HepG2 (cell line): ENCODE measurements around the gene MARCHF2. TPM values are rescaled to one million over a fixed set of nuclear protein-coding genes. Genes with fewer than 3 reads are reported as not detected.
"Not testable (repeated sequence)": the region's sequence is repeated elsewhere in the genome, so short reads cannot be mapped to it uniquely, and the experiment has no call there.

Experiments
- ATAC-seq: fragments of 200-7000 bp; cut with Tn5 transposase; 3 replicates; pipeline ENCODE4 v1.9.1; 2020; ENCODE audit warnings: mild to moderate bottlenecking, moderate library complexity
- BruUV-seq: library from RNA; stranded (reverse); fragments of 400-500 nt; replicated peaks from 2 replicates; lab custom pipeline; 2021; lab: Mats Ljungman, UMichigan
- CTCF ChIA-PET: fragments of 300-600 bp; formaldehyde crosslinking; extraction: SDS; loops from one replicate; lab custom pipeline; 2021; ENCODE audit warnings: low total read pairs, inconsistent platforms, low intra/inter-chr PET ratio; lab: Yijun Ruan, JAX
- POLR2A ChIA-PET: fragments of 350-600 bp; sonication (Branson Sonifier 250); formaldehyde crosslinking; loops from one replicate; lab custom pipeline; 2020; ENCODE audit warnings: antibody characterized with exemption, inconsistent platforms; lab: Yijun Ruan, JAX
- DNase-seq: peaks from one replicate; pipeline ENCODE4 v3.0.0-alpha.2; 2015; ENCODE audit warnings: low spot score
- FAIRE-seq: peaks from 3 replicates; lab custom pipeline; 2011; peaks lifted over from hg19 to GRCh38; lab: Jason Lieb, UNC
- H2AFZ ChIP-seq: one replicate; pipeline ENCODE4 v1.6.1; 2011; ENCODE audit warnings: low read length, inconsistent platforms
- H3K27ac ChIP-seq: fragments of 300-600 bp; 3 replicates; pipeline ENCODE4 v1.8.0; 2011; ENCODE audit warnings: mixed run types, mild to moderate bottlenecking, mixed read lengths, low read length, inconsistent platforms; ENCODE audit not compliant: insufficient read depth; ENCODE audit errors: extremely low read length
- H3K27me3 ChIP-seq, 2 experiments: fragments of 200-600 bp in 1 of 2; 2 replicates in 1 of 2; 3 replicates in 1 of 2; pipeline versions ENCODE4 v1.6.0 to v1.8.0; 2011; ENCODE audit warnings: low read length in 2 of 2, mild to moderate bottlenecking in 2 of 2, moderate library complexity in 2 of 2, inconsistent platforms in 1 of 2; ENCODE audit not compliant: insufficient read depth in 2 of 2, control insufficient read depth in 1 of 2
- H3K36me3 ChIP-seq, 2 experiments: fragments of 200-600 bp in 1 of 2; replicated peaks in 1 of 2; 2 replicates in 1 of 2; 3 replicates in 1 of 2; pipeline versions ENCODE4 v1.5.1 to v1.8.0; 2011; ENCODE audit warnings: low read length in 2 of 2, inconsistent platforms in 1 of 2; ENCODE audit not compliant: insufficient read depth in 2 of 2, control insufficient read depth in 1 of 2
- H3K4me1 ChIP-seq: 2 replicates; pipeline ENCODE4 v1.5.1; 2012; ENCODE audit warnings: low read length, inconsistent platforms; ENCODE audit not compliant: insufficient read depth
- H3K4me2 ChIP-seq: 2 replicates; pipeline ENCODE4 v1.6.0; 2011; ENCODE audit warnings: low read depth, low read length, inconsistent platforms
- H3K4me3 ChIP-seq, 3 experiments: fragments of 200-600 bp in 1 of 3; sonication (generic), shearing (Covaris generic) in 1 of 3; replicated peaks in 1 of 3; 2 replicates each; pipeline ENCODE4 v1.5.1; 2011 to 2016; ENCODE audit warnings: low read length in 3 of 3, inconsistent platforms in 2 of 3, low read depth in 2 of 3, mild to moderate bottlenecking in 2 of 3, control low read depth in 1 of 3, mixed read lengths in 1 of 3; ENCODE audit not compliant: insufficient read depth in 1 of 3
- H3K79me2 ChIP-seq: one replicate; pipeline ENCODE4 v1.6.1; 2011; ENCODE audit warnings: low read length, inconsistent platforms; ENCODE audit not compliant: insufficient read depth
- H3K9ac ChIP-seq: 2 replicates; pipeline ENCODE4 v1.6.0; 2011; ENCODE audit warnings: mild to moderate bottlenecking, low read depth, low read length, inconsistent platforms; ENCODE audit not compliant: insufficient read depth
- H3K9me3 ChIP-seq: 2 replicates; pipeline ENCODE4 v1.5.1; 2012; ENCODE audit warnings: mild to moderate bottlenecking, low read length
- H4K20me1 ChIP-seq: 2 replicates; pipeline ENCODE4 v1.6.0; 2011; ENCODE audit warnings: inconsistent platforms, mild to moderate bottlenecking, low read length, moderate library complexity; ENCODE audit not compliant: insufficient read depth
- ARID2 ChIP-seq: sonication (generic); formaldehyde crosslinking; IDR thresholded peaks from 2 replicates; pipeline ENCODE4 v1.8.1; 2022; ENCODE audit warnings: mild to moderate bottlenecking, missing genetic modification reagents, borderline replicate concordance
- ESRRA ChIP-seq: sonication (generic); formaldehyde crosslinking; IDR thresholded peaks from 2 replicates; pipeline ENCODE4 v1.5.1; 2020; ENCODE audit warnings: mild to moderate bottlenecking, low read depth, missing genetic modification reagents
- HHEX ChIP-seq: IDR thresholded peaks from 2 replicates; pipeline ENCODE4 v1.6.1; 2016; ENCODE audit warnings: control low read depth
- KLF12 ChIP-seq: sonication (generic); formaldehyde crosslinking; IDR thresholded peaks from 2 replicates; pipeline ENCODE4 v1.4.0; 2020; ENCODE audit warnings: missing genetic modification reagents, borderline replicate concordance
- NFYB ChIP-seq: sonication (generic); formaldehyde crosslinking; IDR thresholded peaks from 2 replicates; pipeline ENCODE4 v1.4.0; 2020; ENCODE audit warnings: missing genetic modification reagents
- ZMYM4 ChIP-seq: sonication (generic); formaldehyde crosslinking; IDR thresholded peaks from 2 replicates; pipeline ENCODE4 v1.8.1; 2023; ENCODE audit warnings: mild to moderate bottlenecking, missing genetic modification reagents
- ZNF569 ChIP-seq: sonication (generic); formaldehyde crosslinking; IDR thresholded peaks from 2 replicates; pipeline ENCODE4 v1.5.0; 2020; ENCODE audit warnings: mild to moderate bottlenecking, missing genetic modification reagents, moderate library complexity, borderline replicate concordance
- WGBS: methylation state at CpG from one replicate; pipeline ENCODE4 v1.1.6; 2017; ENCODE audit warnings: low lambda C conversion rate; 5-methylcytosine and 5-hydroxymethylcytosine counted together
- in situ Hi-C: cut with HindIII; loops from 2 replicates; pipeline ENCODE4 v1.10.0; 2017; ENCODE audit warnings: low pct_unique_long_range_greater_than_20kb; ENCODE audit not compliant: extremely low pct_ligation_motif_present
- intact Hi-C: fragments of 100-400 bp; cut with micrococcal nuclease; formaldehyde crosslinking; loops from one replicate; pipeline ENCODE4 v1.10.0; 2022; ENCODE audit not compliant: unreplicated experiment
- polyA plus RNA-seq, 8 experiments: library from polyadenylated mRNA; depleted of rRNA in 3 of 8; stranded (reverse) in 7 of 8; unstranded in 1 of 8; fragments of >200 nt; fragmentation: Illumina TruSeq in 4 of 8; extraction: Trizol in 4 of 8; gene quantifications; 2 replicates each; pipeline versions ENCODE4 v1.2.1 to v1.2.3, GENCODE V29; 2011 to 2016; ENCODE audit warnings: low read depth in 4 of 8, missing spikeins in 1 of 8, mixed read lengths in 1 of 8; ENCODE audit not compliant: insufficient read depth in 1 of 8
- total RNA-seq, 5 experiments: library from RNA; depleted of rRNA; stranded (reverse); fragments of >200 nt; fragmentation: Illumina TruSeq; extraction: Trizol; gene quantifications; 2 replicates each; pipeline ENCODE4 v1.2.3, GENCODE V29; 2016; ENCODE audit warnings: low read depth in 1 of 5
- TF ChIP-seq, protein P1 (sequence below): sonication (generic); formaldehyde crosslinking; IDR thresholded peaks from 2 replicates; pipeline ENCODE4 v1.4.0; 2020; ENCODE audit warnings: missing genetic modification reagents

The MARCHF2 gene
- total and polyA plus RNA-seq, 2 of the 13 experiments (the other 11 are each of a cell fraction or from before 2014, with no cell fraction given): 12.7 to 13.0 TPM

DNA sequence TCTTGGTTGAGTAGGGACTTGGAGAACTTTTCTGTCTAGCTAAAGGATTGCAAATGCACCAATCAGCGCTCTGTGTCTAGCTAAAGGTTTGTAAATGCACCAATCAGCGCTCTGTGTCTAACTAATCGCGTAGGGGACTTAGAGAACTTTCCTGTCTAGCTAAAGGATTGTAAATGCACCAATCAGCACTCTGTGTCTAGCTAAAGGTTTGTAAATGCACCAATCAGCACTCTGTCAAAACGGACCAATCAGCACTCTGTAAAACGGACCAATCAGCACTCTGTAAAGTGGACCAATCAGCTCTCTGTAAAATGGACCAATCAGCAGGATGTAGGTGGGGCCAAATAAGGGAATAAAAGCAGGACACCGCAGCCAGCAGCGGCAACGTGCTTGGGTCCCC lies 26.7 kb upstream of the MARCHF2 start:
- CTCF ChIA-PET: not testable (repeated sequence)

GRCh38 chr19:8386990-8387389 lies 26.1 kb upstream of the MARCHF2 start:
- Histone ChIP-seq H3K9ac (no peak overlapping the region), H3K4me1 (peaks cover 71% of the 10 kb centered on the region), H3K79me2 (peaks cover 14% of the 10 kb centered on the region), H2AFZ (no peak overlapping the region), H4K20me1 (peaks cover 5% of the 10 kb centered on the region), H3K4me3 (no peak overlapping the region), H3K27me3 (no peaks in the 10 kb centered on the region), H3K9me3 (no peaks in the 10 kb centered on the region), H3K36me3 (no peaks in the 10 kb centered on the region)
- in situ Hi-C loops: no loop called here
- ATAC-seq: no peak
- POLR2A ChIA-PET: interaction anchor here (1.0 to 2.0 kb wide), 10 partner anchors 9 to 57 kb away, joined by 3 to 10 read pairs (median 4); partner anchors contain the start of gene MARCHF2
- no TSS peak for BruUV-seq
- TF ChIP-seq HHEX (no peak), ARID2 (no peak), ZNF569 (CRISPR knock-in tag) (no peak), ESRRA (no peak), KLF12 (CRISPR knock-in tag) (no peak)
- TF ChIP-seq, protein P1, sequence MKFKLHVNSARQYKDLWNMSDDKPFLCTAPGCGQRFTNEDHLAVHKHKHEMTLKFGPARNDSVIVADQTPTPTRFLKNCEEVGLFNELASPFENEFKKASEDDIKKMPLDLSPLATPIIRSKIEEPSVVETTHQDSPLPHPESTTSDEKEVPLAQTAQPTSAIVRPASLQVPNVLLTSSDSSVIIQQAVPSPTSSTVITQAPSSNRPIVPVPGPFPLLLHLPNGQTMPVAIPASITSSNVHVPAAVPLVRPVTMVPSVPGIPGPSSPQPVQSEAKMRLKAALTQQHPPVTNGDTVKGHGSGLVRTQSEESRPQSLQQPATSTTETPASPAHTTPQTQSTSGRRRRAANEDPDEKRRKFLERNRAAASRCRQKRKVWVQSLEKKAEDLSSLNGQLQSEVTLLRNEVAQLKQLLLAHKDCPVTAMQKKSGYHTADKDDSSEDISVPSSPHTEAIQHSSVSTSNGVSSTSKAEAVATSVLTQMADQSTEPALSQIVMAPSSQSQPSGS (CRISPR knock-in tag): no peak
- TF ChIP-seq, all 625 proteins: peak for 0
- intact Hi-C loops: no loop called here
- CTCF ChIA-PET: no interaction called here
- FAIRE-seq: no peak
- DNase-seq: no peak
- WGBS: 85% methylated on average over 4 of the region's 4 CpGs
- H3K4me2 ChIP-seq: no peak overlapping the region
- H3K27ac ChIP-seq: peak overlapping the region; percentile 89

More for the DNA sequence above, 26.7 kb upstream of the MARCHF2 start:
- TF ChIP-seq NFYB (CRISPR knock-in tag) (peak; percentile 48), ZMYM4 (CRISPR knock-in tag) (0 out of 2 replicates have a peak, but pooled peaks have one; percentile 4)
- H3K4me2 ChIP-seq, ATAC-seq, DNase-seq, H3K27me3 ChIP-seq, H3K79me2 ChIP-seq, in situ Hi-C loops, H2AFZ ChIP-seq, FAIRE-seq, H3K4me3 ChIP-seq, H3K9me3 ChIP-seq, H3K36me3 ChIP-seq, H3K9ac ChIP-seq, H3K27ac ChIP-seq, H4K20me1 ChIP-seq, BruUV-seq, intact Hi-C loops: not testable (repeated sequence)
- 93% methylated on average over 9 of the region's 9 CpGs for WGBS
- peaks cover 71% of the 10 kb centered on the region for H3K4me1 ChIP-seq
- POLR2A ChIA-PET: interaction anchor here (0.7 to 2.0 kb wide), 11 partner anchors 9 to 127 kb away, joined by 3 to 10 read pairs (median 4); partner anchors contain the start of genes MARCHF2 and ZNF414
